Panc1 (cell line): ENCODE data around the gene WSCD2. TPM values are rescaled to one million over a fixed set of nuclear protein-coding genes. Genes with fewer than 3 reads are reported as not detected.

Experiments
- ATAC-seq: fragments of 200-7000 bp; cut with Tn5 transposase; 2 replicates; pipeline ENCODE4 v1.9.1; 2020; ENCODE audit warnings: mild to moderate bottlenecking, moderate library complexity
- BruUV-seq: library from RNA; stranded (reverse); fragments of 400-500 nt; replicated peaks from 2 replicates; lab custom pipeline; 2021; lab: Mats Ljungman, UMichigan
- CTCF ChIA-PET: fragments of 300-600 bp; sonication (Branson Sonifier 250); formaldehyde crosslinking; loops from one replicate; lab custom pipeline; 2022; ENCODE audit warnings: antibody characterized with exemption; lab: Charles Lee
- POLR2A ChIA-PET: fragments of 300-600 bp; sonication (Branson Sonifier 250); formaldehyde crosslinking; loops from one replicate; lab custom pipeline; 2022; ENCODE audit warnings: antibody characterized with exemption; lab: Charles Lee
- DNase-seq: peaks from one replicate; pipeline ENCODE4 v3.0.0-alpha.2; 2010; ENCODE audit warnings: low read depth, low spot score
- H3K27ac ChIP-seq: 2 replicates; pipeline ENCODE4 v1.5.1; 2011; ENCODE audit warnings: mild to moderate bottlenecking, low read length, inconsistent platforms
- H3K27me3 ChIP-seq: fragments of 200-500 bp; sonication (Bioruptor generic); 2 replicates; pipeline ENCODE4 v1.6.0; 2014; ENCODE audit warnings: low read length, inconsistent platforms; ENCODE audit not compliant: control insufficient read depth, insufficient read depth
- H3K36me3 ChIP-seq: fragments of 200-500 bp; sonication (Bioruptor generic); 2 replicates; pipeline ENCODE4 v1.5.1; 2014; ENCODE audit warnings: inconsistent platforms, mild to moderate bottlenecking, low read length, moderate library complexity; ENCODE audit not compliant: control insufficient read depth, insufficient read depth
- H3K4me1 ChIP-seq: 2 replicates; pipeline ENCODE4 v1.5.1; 2011; ENCODE audit warnings: inconsistent platforms, mild to moderate bottlenecking, low read length, moderate library complexity; ENCODE audit not compliant: control insufficient read depth, insufficient read depth
- H3K4me3 ChIP-seq, 2 experiments: 2 replicates each; pipeline ENCODE4 v1.5.1; 2011 to 2012; ENCODE audit warnings: low read depth in 2 of 2, low read length in 2 of 2, mild to moderate bottlenecking in 2 of 2, inconsistent platforms in 1 of 2, moderate library complexity in 1 of 2
- H3K9me3 ChIP-seq: fragments of 200-500 bp; sonication (Bioruptor generic); 2 replicates; pipeline ENCODE4 v1.5.1; 2014; ENCODE audit warnings: low read depth, mild to moderate bottlenecking, inconsistent platforms, low read length, moderate library complexity; ENCODE audit not compliant: control insufficient read depth, insufficient read depth
- CTCF ChIP-seq: fragments of 450-650 bp; IDR thresholded peaks from 2 replicates; pipeline ENCODE4 v1.5.1; 2017; ENCODE audit warnings: mild to moderate bottlenecking
- POLR2AphosphoS5 ChIP-seq: IDR thresholded peaks from 2 replicates; pipeline ENCODE4 v1.6.1; 2012; ENCODE audit warnings: mild to moderate bottlenecking, low read depth, low read length, moderate library complexity
- REST ChIP-seq, 2 experiments: IDR thresholded peaks; 2 replicates each; pipeline ENCODE4 v1.6.1; 2011 to 2012; ENCODE audit warnings: low read depth in 2 of 2, control low read depth in 1 of 2, low read length in 1 of 2, mild to moderate bottlenecking in 1 of 2, moderate library complexity in 1 of 2; ENCODE audit not compliant: insufficient read depth in 1 of 2
- SIN3A ChIP-seq: IDR thresholded peaks from 2 replicates; pipeline ENCODE4 v1.6.1; 2012; ENCODE audit warnings: low read depth, mild to moderate bottlenecking, low read length, moderate library complexity, borderline replicate concordance; ENCODE audit not compliant: insufficient read depth
- TCF7L2 ChIP-seq: IDR thresholded peaks from 2 replicates; pipeline ENCODE4 v1.6.1; 2011; ENCODE audit warnings: mild to moderate bottlenecking, low read depth, low read length, inconsistent platforms
- in situ Hi-C: cut with HindIII; loops from 2 replicates; pipeline ENCODE4 v1.10.0; 2016; ENCODE audit warnings: low sequenced_read_pairs, low pct_unique_long_range_greater_than_20kb
- intact Hi-C: fragments of 100-400 bp; cut with micrococcal nuclease; formaldehyde crosslinking; loops from one replicate; pipeline ENCODE4 v1.10.0; 2022; ENCODE audit not compliant: unreplicated experiment
- total RNA-seq: library from RNA; stranded (reverse); gene quantifications from one replicate; pipeline ENCODE4 v1.2.1, GENCODE V29; 2021; ENCODE audit not compliant: unreplicated experiment

The WSCD2 gene
- total RNA-seq, 1 experiment from 2014 or later: 0.64 TPM

GRCh38 chr12:108247130-108247529, 118.0 kb downstream of the WSCD2 start:
- in situ Hi-C loops (no loop called here), intact Hi-C loops (no loop called here)
- TF ChIP-seq CTCF: no peak
- no peaks in the 10 kb centered on the region for H3K9me3 ChIP-seq
- CTCF ChIA-PET: no interaction called here
- H3K4me3 ChIP-seq: no peak overlapping the region
- no peaks in the 10 kb centered on the region for H3K36me3 ChIP-seq
- no peak overlapping the region for H3K27ac ChIP-seq
- H3K27me3 ChIP-seq: peaks cover 7% of the 10 kb centered on the region; the same call in 1 of the 2 replicates
- no TSS peak for BruUV-seq
- ATAC-seq (no peak), DNase-seq (no peak)
- no peaks in the 10 kb centered on the region for H3K4me1 ChIP-seq
- POLR2A ChIA-PET: interaction anchor here (0.5 kb wide), 1 partner anchor 276 kb away, joined by 4 read pairs; no protein-coding TSS in a partner anchor

- DNase-seq (no peak), ATAC-seq (no peak)
- no peak for TF ChIP-seq REST (IDR thresholded peaks at IDR 0.05; ENCODE audit: insufficient read depth in 1 of 2, low read depth in 2 of 2, low read length in 1 of 2)
- no peak for TF ChIP-seq POLR2AphosphoS5
- TF ChIP-seq SIN3A: no peak
- TF ChIP-seq TCF7L2: no peak
- ChIA-PET POLR2A (interaction anchor here (0.5 kb wide), 1 partner anchor 275 kb away, joined by 4 read pairs; no protein-coding TSS in a partner anchor), CTCF (no interaction called here)
- in situ Hi-C loops (no loop called here), intact Hi-C loops (no loop called here)
- Histone ChIP-seq H3K4me1 (no peaks in the 10 kb centered on the region), H3K27me3 (peaks cover 7% of the 10 kb centered on the region; the same call in 1 of the 2 replicates), H3K4me3 (no peak overlapping the region), H3K27ac (no peak overlapping the region), H3K9me3 (no peaks in the 10 kb centered on the region), H3K36me3 (no peaks in the 10 kb centered on the region)
- no TSS peak for BruUV-seq
Observed at GRCh38 chr12:108248011-108248410, 118.9 kb downstream of the WSCD2 start.

GRCh38 chr12:108252523-108252922, 123.4 kb downstream of the WSCD2 start:
- H3K27ac ChIP-seq: no peak overlapping the region
- H3K27me3 ChIP-seq: peaks cover 9% of the 10 kb centered on the region; the same call in 1 of the 2 replicates
- BruUV-seq: no TSS peak
- ATAC-seq (no peak), DNase-seq (no peak)
- ChIA-PET POLR2A (no interaction called here), CTCF (no interaction called here)
- no peak for TF ChIP-seq TCF7L2
- TF ChIP-seq CTCF: no peak
- no peak for TF ChIP-seq REST (IDR thresholded peaks at IDR 0.05; ENCODE audit: insufficient read depth in 1 of 2, low read depth in 2 of 2, low read length in 1 of 2)
- TF ChIP-seq POLR2AphosphoS5: no peak
- in situ Hi-C loops (no loop called here), intact Hi-C loops (no loop called here)
- H3K36me3 ChIP-seq: no peaks in the 10 kb centered on the region
- H3K9me3 ChIP-seq: no peaks in the 10 kb centered on the region
- H3K4me3 ChIP-seq: no peak overlapping the region
- no peaks in the 10 kb centered on the region for H3K4me1 ChIP-seq
